Thyroid gland (tissue), 4 donors: Measurements from ENCODE around the gene CALU.

ENCODE experiments used
- CTCF ChIP-seq, 6 experiments: fragments of 200-600 bp in 3 of 6; fragments of 450-650 bp in 3 of 6; sonication (generic) in 3 of 6; IDR thresholded peaks; one replicate each; pipeline ENCODE4 v1.5.1; 2016 to 2019; ENCODE audit warnings: antibody characterized with exemption in 6 of 6, mild to moderate bottlenecking in 2 of 6, inconsistent platforms in 1 of 6, moderate library complexity in 1 of 6
- POLR2A ChIP-seq, 2 donors: fragments of 450-650 bp; IDR thresholded peaks; one replicate each; pipeline ENCODE4 v1.6.1; 2017; ENCODE audit warnings: antibody characterized with exemption in 2 of 2, mild to moderate bottlenecking in 2 of 2, moderate library complexity in 1 of 2

- no peak for TF ChIP-seq CTCF (IDR thresholded peaks at IDR 0.05)
- TF ChIP-seq POLR2A (IDR thresholded peaks at IDR 0.05) = no peak
Observed at GRCh38 chr7:128804484-128804883, 65.3 kb downstream of the CALU start.
